Measurements from ENCODE around the gene SLC35F1.

DNA sequence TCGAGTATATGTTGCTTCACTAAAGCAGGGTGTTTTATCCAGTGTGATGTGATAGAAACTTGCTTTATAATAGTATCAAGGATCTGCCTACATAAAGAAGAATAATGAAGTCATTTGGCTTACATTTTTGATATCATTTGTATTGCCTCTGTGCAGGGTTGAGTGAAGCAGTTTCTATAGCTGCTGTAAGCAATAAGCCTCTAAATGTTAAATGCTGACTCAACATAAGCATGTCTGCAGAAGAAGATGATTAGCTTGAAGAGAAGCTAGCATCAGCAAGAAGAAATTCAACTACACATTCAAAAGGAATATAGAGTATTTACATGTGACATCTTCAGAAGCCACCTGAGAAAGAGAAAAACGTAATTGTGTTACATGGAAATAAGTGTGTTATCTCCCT lies 17.6 kb downstream of the SLC35F1 start:
- TF ChIP-seq CTCF (optimal IDR thresholded peaks at IDR 0.05 in 1 of 3, IDR thresholded peaks at IDR 0.05 in 1 of 3, conservative IDR thresholded peaks at IDR 0.05 in 1 of 3; ENCODE audit: extremely low read depth in 1 of 3, insufficient read depth in 2 of 3, low read length in 3 of 3), result no peak
- no peak for TF ChIP-seq EZH2 (IDR thresholded peaks at IDR 0.05; ENCODE audit: low read length)
